ENCODE measurements around the gene INTS7.

DNA sequence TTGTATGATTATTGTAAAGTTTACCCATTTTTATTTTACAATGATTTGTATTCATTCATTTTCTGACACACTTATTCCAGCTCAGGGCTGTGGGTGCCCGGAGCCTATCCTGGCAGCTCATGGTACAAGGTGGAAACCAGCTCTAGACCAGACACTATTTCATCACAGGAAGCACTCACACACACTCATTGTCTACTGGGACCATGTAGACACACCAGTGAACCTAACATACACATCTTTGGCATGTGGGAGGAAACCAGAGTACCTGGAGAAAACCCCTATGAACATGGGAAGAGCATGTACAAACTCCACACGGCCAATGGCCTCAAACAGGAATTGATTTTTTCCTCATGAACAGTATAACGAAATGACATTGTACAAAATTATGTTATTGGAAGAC, 2.5 kb upstream of the INTS7 start:
- TF ChIP-seq, protein P1, sequence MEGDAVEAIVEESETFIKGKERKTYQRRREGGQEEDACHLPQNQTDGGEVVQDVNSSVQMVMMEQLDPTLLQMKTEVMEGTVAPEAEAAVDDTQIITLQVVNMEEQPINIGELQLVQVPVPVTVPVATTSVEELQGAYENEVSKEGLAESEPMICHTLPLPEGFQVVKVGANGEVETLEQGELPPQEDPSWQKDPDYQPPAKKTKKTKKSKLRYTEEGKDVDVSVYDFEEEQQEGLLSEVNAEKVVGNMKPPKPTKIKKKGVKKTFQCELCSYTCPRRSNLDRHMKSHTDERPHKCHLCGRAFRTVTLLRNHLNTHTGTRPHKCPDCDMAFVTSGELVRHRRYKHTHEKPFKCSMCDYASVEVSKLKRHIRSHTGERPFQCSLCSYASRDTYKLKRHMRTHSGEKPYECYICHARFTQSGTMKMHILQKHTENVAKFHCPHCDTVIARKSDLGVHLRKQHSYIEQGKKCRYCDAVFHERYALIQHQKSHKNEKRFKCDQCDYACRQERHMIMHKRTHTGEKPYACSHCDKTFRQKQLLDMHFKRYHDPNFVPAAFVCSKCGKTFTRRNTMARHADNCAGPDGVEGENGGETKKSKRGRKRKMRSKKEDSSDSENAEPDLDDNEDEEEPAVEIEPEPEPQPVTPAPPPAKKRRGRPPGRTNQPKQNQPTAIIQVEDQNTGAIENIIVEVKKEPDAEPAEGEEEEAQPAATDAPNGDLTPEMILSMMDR (IDR thresholded peaks at IDR 0.05; ENCODE audit: low read depth, low read length), result no peak
- TF ChIP-seq POLR2A (IDR thresholded peaks at IDR 0.05; ENCODE audit: extremely low read depth, insufficient read length) (no peak), MYC (IDR thresholded peaks at IDR 0.05; ENCODE audit: low read depth, low read length) (no peak)
- TF ChIP-seq, protein P2, sequence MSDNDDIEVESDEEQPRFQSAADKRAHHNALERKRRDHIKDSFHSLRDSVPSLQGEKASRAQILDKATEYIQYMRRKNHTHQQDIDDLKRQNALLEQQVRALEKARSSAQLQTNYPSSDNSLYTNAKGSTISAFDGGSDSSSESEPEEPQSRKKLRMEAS (IDR thresholded peaks at IDR 0.05; ENCODE audit: low read depth, low read length), result no peak
